H1 (cell line): ENCODE data around the gene MSANTD2. TPM values are rescaled to one million over a fixed set of nuclear protein-coding genes. Genes with fewer than 3 reads are reported as not detected.
A peak's percentile ranks its signal among the peaks of the same experiment; 100 is the strongest.

Experiments
- CTCF ChIA-PET: fragments of 300-600 bp; sonication (Branson Sonifier 250); formaldehyde crosslinking; loops from one replicate; lab custom pipeline; 2021; ENCODE audit not compliant: partially characterized antibody; lab: Charles Lee
- POLR2A ChIA-PET: fragments of 300-600 bp; sonication (Branson Sonifier 250); formaldehyde crosslinking; loops from one replicate; lab custom pipeline; 2021; ENCODE audit warnings: inconsistent platforms; ENCODE audit not compliant: partially characterized antibody; lab: Charles Lee
- DNase-seq, 2 experiments: peaks; one replicate each; pipeline versions ENCODE4 v3.0.0 to v3.0.0-alpha.2; 2010 to 2022; ENCODE audit warnings: low spot score in 2 of 2, low read depth in 1 of 2, mixed read lengths in 1 of 2
- FAIRE-seq: peaks from 2 replicates; lab custom pipeline; 2011; peaks lifted over from hg19 to GRCh38; lab: Jason Lieb, UNC
- H2AFZ ChIP-seq: 2 replicates; pipeline ENCODE4 v1.8.1; 2012; ENCODE audit warnings: low read length, inconsistent platforms
- H2AK5ac ChIP-seq: 2 replicates; pipeline ENCODE4 v1.6.1; 2013; ENCODE audit warnings: low read depth, low read length
- H2BK120ac ChIP-seq: replicated peaks from 2 replicates; pipeline ENCODE3; 2013; ENCODE audit warnings: low read depth, low read length, inconsistent platforms
- H2BK12ac ChIP-seq: 2 replicates; pipeline ENCODE4 v1.6.1; 2013; ENCODE audit warnings: low read depth, low read length
- H2BK15ac ChIP-seq: 2 replicates; pipeline ENCODE4 v1.6.1; 2013; ENCODE audit warnings: low read length
- H2BK20ac ChIP-seq: 2 replicates; pipeline ENCODE4 v1.6.1; 2013; ENCODE audit warnings: low read length
- H2BK5ac ChIP-seq: 2 replicates; pipeline ENCODE4 v1.6.1; 2013; ENCODE audit warnings: low read depth, low read length
- H3K14ac ChIP-seq: 2 replicates; pipeline ENCODE4 v1.6.1; 2013; ENCODE audit warnings: inconsistent platforms; ENCODE audit not compliant: insufficient read length
- H3K18ac ChIP-seq: 2 replicates; pipeline ENCODE4 v1.6.1; 2013; ENCODE audit warnings: low read length; ENCODE audit errors: extremely low read depth
- H3K23ac ChIP-seq: 2 replicates; pipeline ENCODE4 v1.6.1; 2013; ENCODE audit warnings: inconsistent platforms; ENCODE audit not compliant: insufficient read length
- H3K23me2 ChIP-seq: 2 replicates; pipeline ENCODE4 v1.6.1; 2013; ENCODE audit warnings: low read depth, low read length
- H3K27ac ChIP-seq: 2 replicates; pipeline ENCODE4 v1.6.1; 2011; ENCODE audit warnings: low read depth, low read length, inconsistent platforms
- H3K27me3 ChIP-seq, 4 experiments: replicated peaks in 1 of 4; 1 replicate in 1 of 4; 2 replicates in 3 of 4; pipeline versions ENCODE4 v1.6.1 to v1.8.1; 2011 to 2013; ENCODE audit warnings: low read length in 3 of 4, mild to moderate bottlenecking in 3 of 4, inconsistent platforms in 2 of 4, mixed read lengths in 2 of 4, moderate library complexity in 1 of 4; ENCODE audit not compliant: control insufficient read depth in 3 of 4, insufficient read depth in 3 of 4; ENCODE audit errors: extremely low read depth in 1 of 4
- H3K36me3 ChIP-seq, 4 experiments: 2 replicates each; pipeline versions ENCODE4 v1.6.1 to v1.8.1; 2011 to 2013; ENCODE audit warnings: mild to moderate bottlenecking in 4 of 4, low read length in 3 of 4, moderate library complexity in 2 of 4, control low read depth in 1 of 4, inconsistent platforms in 1 of 4; ENCODE audit not compliant: insufficient read depth in 4 of 4, control insufficient read depth in 2 of 4
- H3K4ac ChIP-seq: replicated peaks from 2 replicates; pipeline ENCODE3; 2013; ENCODE audit warnings: low read length, low read depth, mixed read lengths, inconsistent platforms; ENCODE audit not compliant: insufficient read length
- H3K4me1 ChIP-seq, 4 experiments: replicated peaks in 1 of 4; 1 replicate in 1 of 4; 2 replicates in 3 of 4; pipeline versions ENCODE4 v1.6.1 to v1.8.1; 2011 to 2013; ENCODE audit warnings: low read length in 3 of 4, inconsistent platforms in 2 of 4, mixed read lengths in 1 of 4; ENCODE audit not compliant: insufficient read depth in 4 of 4, control insufficient read depth in 3 of 4
- H3K4me2 ChIP-seq, 2 experiments: 2 replicates each; pipeline versions ENCODE4 v1.6.1 to v1.8.1; 2011 to 2013; ENCODE audit warnings: low read depth in 2 of 2, low read length in 2 of 2, control low read depth in 1 of 2, inconsistent platforms in 1 of 2, mild to moderate bottlenecking in 1 of 2; ENCODE audit not compliant: insufficient read depth in 1 of 2
- H3K4me3 ChIP-seq, 4 experiments: fragments of 200-600, 300-600 bp in 1 of 4; sonication (generic), shearing (Covaris generic), sonication (Bioruptor Twin) in 1 of 4; 2 replicates each; pipeline versions ENCODE4 v1.5.1 to v1.8.1; 2011 to 2016; ENCODE audit warnings: low read length in 4 of 4, low read depth in 3 of 4, control low read depth in 2 of 4, inconsistent platforms in 2 of 4, mild to moderate bottlenecking in 2 of 4, mixed read lengths in 1 of 4, moderate library complexity in 1 of 4; ENCODE audit not compliant: insufficient read depth in 2 of 4; ENCODE audit errors: extremely low read depth in 1 of 4
- H3K56ac ChIP-seq: replicated peaks from 2 replicates; pipeline ENCODE3; 2013; ENCODE audit warnings: low read depth, mild to moderate bottlenecking, mixed read lengths, low read length, inconsistent platforms; ENCODE audit not compliant: insufficient read length
- H3K79me1 ChIP-seq: 2 replicates; pipeline ENCODE4 v1.6.1; 2013; ENCODE audit warnings: low read depth, low read length, control low read depth
- H3K79me2 ChIP-seq, 2 experiments: 2 replicates each; pipeline versions ENCODE4 v1.6.1 to v1.8.1; 2012 to 2013; ENCODE audit warnings: low read length in 2 of 2, mild to moderate bottlenecking in 2 of 2, inconsistent platforms in 1 of 2; ENCODE audit not compliant: insufficient read depth in 2 of 2, control insufficient read depth in 1 of 2
- H3K9ac ChIP-seq, 4 experiments: replicated peaks in 1 of 4; 1 replicate in 1 of 4; 2 replicates in 3 of 4; pipeline versions ENCODE4 v1.6.1 to v1.8.1; 2011 to 2013; ENCODE audit warnings: low read depth in 3 of 4, low read length in 3 of 4, control low read depth in 2 of 4, mild to moderate bottlenecking in 2 of 4, moderate library complexity in 2 of 4, inconsistent platforms in 1 of 4; ENCODE audit errors: extremely low read depth in 1 of 4
- H3K9me3 ChIP-seq, 2 experiments: 2 replicates each; pipeline versions ENCODE4 v1.6.1 to v1.8.1; 2012 to 2013; ENCODE audit warnings: mild to moderate bottlenecking in 2 of 2, moderate library complexity in 2 of 2, control low read depth in 1 of 2, inconsistent platforms in 1 of 2, low read depth in 1 of 2, low read length in 1 of 2, mixed read lengths in 1 of 2; ENCODE audit not compliant: insufficient read depth in 2 of 2
- H4K20me1 ChIP-seq, 2 experiments: replicated peaks in 1 of 2; 2 replicates each; pipeline versions ENCODE3 to v1.8.1; 2011 to 2013; ENCODE audit warnings: inconsistent platforms in 2 of 2, low read length in 2 of 2, mild to moderate bottlenecking in 1 of 2; ENCODE audit not compliant: insufficient read depth in 2 of 2, control insufficient read depth in 1 of 2
- H4K5ac ChIP-seq: 2 replicates; pipeline ENCODE4 v1.6.1; 2013; ENCODE audit warnings: low read length, low read depth, mixed read lengths, inconsistent platforms; ENCODE audit not compliant: insufficient read length
- H4K8ac ChIP-seq: 2 replicates; pipeline ENCODE4 v1.8.0; 2013; ENCODE audit warnings: mild to moderate bottlenecking, moderate library complexity, low read length, inconsistent platforms; ENCODE audit not compliant: insufficient read depth; ENCODE audit errors: extremely low read depth
- H4K91ac ChIP-seq: replicated peaks from 2 replicates; pipeline ENCODE3; 2013; ENCODE audit warnings: low read length, mixed read lengths, inconsistent platforms; ENCODE audit not compliant: insufficient read length
- EZH2 ChIP-seq: fragments of 200-600 bp; sonication (generic); IDR thresholded peaks from 2 replicates; pipeline ENCODE4 v1.7.1; 2012; ENCODE audit warnings: low read depth, mild to moderate bottlenecking, moderate library complexity, low read length, inconsistent platforms; ENCODE audit not compliant: severe bottlenecking
- JUN ChIP-seq: IDR thresholded peaks from 2 replicates; pipeline ENCODE4 v1.6.1; 2011; ENCODE audit warnings: low read depth, mild to moderate bottlenecking, improper control_type of control experiment, low read length
- KDM5A ChIP-seq: fragments of 200-600 bp; IDR thresholded peaks from 2 replicates; pipeline ENCODE4 v1.7.1; 2012; ENCODE audit warnings: mild to moderate bottlenecking, low read length, inconsistent platforms, mixed read lengths
- NANOG ChIP-seq: IDR thresholded peaks from 2 replicates; pipeline ENCODE4 v1.6.1; 2011; ENCODE audit warnings: low read length, low read depth, mild to moderate bottlenecking, inconsistent platforms; ENCODE audit not compliant: insufficient read depth, poor library complexity, severe bottlenecking
- POLR2A ChIP-seq, 2 experiments: IDR thresholded peaks; 1 replicate in 1 of 2; 2 replicates in 1 of 2; pipeline ENCODE4 v1.6.1; 2011; ENCODE audit warnings: low read depth in 2 of 2, low read length in 2 of 2, mild to moderate bottlenecking in 2 of 2; ENCODE audit errors: control extremely low read depth in 1 of 2
- RNF2 ChIP-seq: fragments of 200-900, 300-1000 bp; sonication (generic); IDR thresholded peaks from 2 replicates; pipeline ENCODE4 v1.7.1; 2016; ENCODE audit warnings: borderline replicate concordance, low read depth, mild to moderate bottlenecking, antibody characterized with exemption, low read length; ENCODE audit not compliant: poor library complexity, severe bottlenecking; ENCODE audit errors: missing control alignments
- SP2 ChIP-seq: IDR thresholded peaks from 2 replicates; pipeline ENCODE4 v1.6.1; 2012; ENCODE audit warnings: mild to moderate bottlenecking, low read length, inconsistent platforms
- SP4 ChIP-seq: IDR thresholded peaks from 2 replicates; pipeline ENCODE4 v1.6.1; 2012; ENCODE audit warnings: low read length, inconsistent platforms
- SUZ12 ChIP-seq: fragments of 200-600 bp; sonication (generic); IDR thresholded peaks from 2 replicates; pipeline ENCODE4 v1.6.1; 2012; ENCODE audit warnings: mild to moderate bottlenecking, inconsistent platforms, low read length, moderate library complexity, mixed read lengths
- WGBS, 2 experiments: shearing (Covaris generic) in 1 of 2; methylation state at CpG; one replicate each; pipeline versions ENCODE4 v1.1.6 to v1.1.7; 2013 to 2015; ENCODE audit warnings: low lambda C conversion rate in 2 of 2, mixed read lengths in 2 of 2, inconsistent platforms in 1 of 2, low coverage in 1 of 2, missing lambda C conversion rate in 1 of 2; ENCODE audit not compliant: insufficient replicate concordance in 2 of 2, insufficient coverage in 1 of 2, insufficient read length in 1 of 2; ENCODE audit errors: extremely low coverage in 1 of 2, missing lambda C conversion rate in 1 of 2; 5-methylcytosine and 5-hydroxymethylcytosine counted together
- polyA plus RNA-seq, 7 experiments: library from polyadenylated mRNA; depleted of rRNA in 3 of 7; stranded (reverse) in 5 of 7; unstranded in 2 of 7; fragments of >200 nt in 5 of 7; fragments of 200-250 nt in 2 of 7; gene quantifications; 1 replicate in 5 of 7; 2 replicates in 1 of 7; 4 replicates in 1 of 7; pipeline versions ENCODE4 v1.2.1 to v1.2.3, GENCODE V29; 2011 to 2013; ENCODE audit warnings: missing spikeins in 2 of 7, mixed read lengths in 2 of 7
- total RNA-seq: library from RNA; stranded (reverse); fragmentation: NEBNext Ultra II Directional; extraction: Animal tissue kit (Norgen Biotek cat#: 25700); gene quantifications from 2 replicates; pipeline ENCODE4 v1.2.1, GENCODE V29; 2021
- TF ChIP-seq, protein P1 (sequence below): IDR thresholded peaks from 2 replicates; pipeline ENCODE4 v1.6.1; 2012; ENCODE audit warnings: low read length, inconsistent platforms

MSANTD2 gene
- total and polyA plus RNA-seq, 2 of the 8 experiments (the other 6 are each of a cell fraction or from before 2014, with no cell fraction given): 8.2 to 15.9 TPM

DNA sequence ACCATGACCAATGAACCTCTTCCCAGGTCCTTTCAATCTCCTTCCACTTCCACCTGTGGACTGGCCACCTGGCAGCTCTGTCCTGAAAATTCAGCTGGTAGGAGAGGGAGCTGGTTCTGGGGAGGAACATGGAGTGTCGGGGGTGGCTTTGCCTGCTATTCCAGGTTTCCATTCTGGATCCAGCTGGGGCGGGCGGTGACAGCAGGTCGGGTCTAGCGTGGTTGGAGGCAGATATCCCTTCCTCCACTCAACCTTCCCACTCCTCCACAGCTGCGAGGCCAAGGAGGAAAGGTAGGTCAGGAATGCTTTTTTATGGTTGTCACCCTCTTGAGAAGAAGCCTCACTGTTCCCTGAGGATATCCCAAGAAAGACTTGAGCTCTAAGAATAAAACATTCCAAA, 57.2 kb downstream of the MSANTD2 start:
- H3K56ac ChIP-seq: no peak overlapping the region

More for the DNA sequence above, 57.2 kb downstream of the MSANTD2 start:
- Histone ChIP-seq H4K5ac (no peak overlapping the region), H3K27me3 (peaks cover 84 to 96% (median 93%) of the 10 kb centered on the region in 4 experiments), H2BK15ac (no peak overlapping the region), H2BK120ac (no peak overlapping the region), H2BK12ac (peak overlapping the region; percentile 52; the same call in 1 of the 2 replicates), H2AK5ac (no peak overlapping the region), H4K91ac (no peak overlapping the region), H4K8ac (no peak overlapping the region), H4K20me1 (peaks cover 14 to 26% of the 10 kb centered on the region in 2 experiments), H3K14ac (no peak overlapping the region), H3K4ac (no peak overlapping the region), H3K4me2 (no peak overlapping the region), H2BK20ac (no peak overlapping the region), H3K9me3 (no peaks in the 10 kb centered on the region), H3K23me2 (peaks cover 19% of the 10 kb centered on the region), H3K27ac (no peak overlapping the region), H3K79me2 (no peaks in the 10 kb centered on the region), H3K9ac (no peak overlapping the region), H3K23ac (no peak overlapping the region), H2BK5ac (no peak overlapping the region), H3K4me3 (no peak overlapping the region), H2AFZ (no peak overlapping the region), H3K4me1 (peaks cover 0 to 26% (median 12%) of the 10 kb centered on the region in 4 experiments; a peak in 6 of 7 replicates), H3K18ac (no peak overlapping the region), H3K36me3 (no peaks in the 10 kb centered on the region), H3K79me1 (no peaks in the 10 kb centered on the region)
- CTCF ChIA-PET: interaction anchor here (1.0 to 28.0 kb wide), 9 partner anchors 4 to 123 kb away, joined by 3 to 382 read pairs (median 7); partner anchors contain the start of genes ESAM, NRGN, ROBO3 and VSIG2
- POLR2A ChIA-PET: interaction anchor here (0.6 to 1.9 kb wide), 3 partner anchors 11 to 421 kb away, joined by 3 to 7 read pairs (median 4); partner anchors contain the start of gene ESAM
- no peak for TF ChIP-seq SP2
- no peak for TF ChIP-seq JUN
- no peak for TF ChIP-seq KDM5A
- TF ChIP-seq RNF2: peak; percentile 64
- no peak for TF ChIP-seq SP4
- TF ChIP-seq POLR2A (IDR thresholded peaks at IDR 0.05; ENCODE audit: control extremely low read depth in 1 of 2, low read depth in 2 of 2, low read length in 2 of 2): no peak
- peak; percentile 89 for TF ChIP-seq SUZ12
- TF ChIP-seq, protein P1, sequence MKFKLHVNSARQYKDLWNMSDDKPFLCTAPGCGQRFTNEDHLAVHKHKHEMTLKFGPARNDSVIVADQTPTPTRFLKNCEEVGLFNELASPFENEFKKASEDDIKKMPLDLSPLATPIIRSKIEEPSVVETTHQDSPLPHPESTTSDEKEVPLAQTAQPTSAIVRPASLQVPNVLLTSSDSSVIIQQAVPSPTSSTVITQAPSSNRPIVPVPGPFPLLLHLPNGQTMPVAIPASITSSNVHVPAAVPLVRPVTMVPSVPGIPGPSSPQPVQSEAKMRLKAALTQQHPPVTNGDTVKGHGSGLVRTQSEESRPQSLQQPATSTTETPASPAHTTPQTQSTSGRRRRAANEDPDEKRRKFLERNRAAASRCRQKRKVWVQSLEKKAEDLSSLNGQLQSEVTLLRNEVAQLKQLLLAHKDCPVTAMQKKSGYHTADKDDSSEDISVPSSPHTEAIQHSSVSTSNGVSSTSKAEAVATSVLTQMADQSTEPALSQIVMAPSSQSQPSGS: no peak
- TF ChIP-seq NANOG: no peak
- TF ChIP-seq EZH2: peak; percentile 87
- no peak for FAIRE-seq
- WGBS, 2 experiments: 19% methylated on average over 6 of the region's 6 CpGs; no CpG with 5 or more reads in 1 of the 2 experiments
- DNase-seq: no peak
